ENCODE measurements around the gene ABHD17C. TPM values are rescaled to one million over a fixed set of nuclear protein-coding genes. Genes with fewer than 3 reads are reported as not detected.

ABHD17C gene
- total RNA-seq, 2 experiments from 2014 or later, result 0.47 to 0.70 TPM

GRCh38 chr15:80739919-80740318 is 44.8 kb downstream of the ABHD17C start:
- Histone ChIP-seq H3K79me2 (ENCODE audit: insufficient read depth, low read depth, low read length) (no peaks in the 10 kb centered on the region), H3K4me2 (ENCODE audit: low read length) (no peak overlapping the region), H4K20me1 (ENCODE audit: insufficient read depth, low read length) (no peaks in the 10 kb centered on the region)

DNA sequence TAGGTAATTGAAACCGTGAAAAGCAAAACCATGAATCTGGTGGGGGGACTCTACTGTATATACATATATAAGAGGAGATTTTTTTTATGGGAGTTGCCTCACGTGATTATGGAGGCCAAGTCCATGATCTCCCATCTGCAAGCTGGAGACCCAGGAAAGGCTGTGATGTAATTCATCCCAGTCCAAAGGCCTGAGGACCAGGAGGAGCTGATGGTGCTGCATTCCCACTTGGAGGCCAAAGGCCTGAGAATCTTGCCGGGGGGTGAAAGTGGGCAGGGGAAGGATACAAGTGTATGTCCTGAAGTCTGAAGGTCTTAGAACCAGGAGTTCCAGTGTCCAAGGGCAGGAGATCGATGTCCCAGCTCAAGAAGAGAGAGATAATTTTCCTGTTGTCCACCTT is 47.0 kb downstream of the ABHD17C start:
- no peaks in the 10 kb centered on the region for H4K20me1 ChIP-seq (ENCODE audit: insufficient read depth, low read length)
- intact Hi-C loops (cut with micrococcal nuclease; ENCODE audit: unreplicated experiment), result no loop called here
- TF ChIP-seq EZH2phosphoT487 (IDR thresholded peaks at IDR 0.05; ENCODE audit: borderline replicate concordance, low read depth, low read length) (no peak), CTCF (conservative IDR thresholded peaks at IDR 0.05; ENCODE audit: low read length) (no peak)
- no peak overlapping the region for H3K4me2 ChIP-seq (ENCODE audit: low read length)
- POLR2A ChIA-PET, result no interaction called here
- no peak overlapping the region for H3K4me3 ChIP-seq (ENCODE audit: low read depth, low read length, poor library complexity, severe bottlenecking)
- H3K4me1 ChIP-seq (ENCODE audit: insufficient read depth, low read length, poor library complexity, severe bottlenecking), result no peaks in the 10 kb centered on the region
- no peaks in the 10 kb centered on the region for H3K9me3 ChIP-seq (ENCODE audit: low read length)
- no peaks in the 10 kb centered on the region for H3K79me2 ChIP-seq (ENCODE audit: insufficient read depth, low read depth, low read length)
- no peaks in the 10 kb centered on the region for H3K9me2 ChIP-seq (ENCODE audit: insufficient read depth, low read length)
- BruUV-seq (replicated peaks), result no TSS peak
- H3K36me3 ChIP-seq (ENCODE audit: insufficient read depth, low read length), result no peaks in the 10 kb centered on the region
- no peak for DNase-seq (ENCODE audit: low spot score)
- CTCF ChIA-PET (ENCODE audit: unreplicated experiment), result no interaction called here
- H3K27ac ChIP-seq (ENCODE audit: low read depth, low read length, poor library complexity, severe bottlenecking), result no peak overlapping the region
- H2AFZ ChIP-seq (ENCODE audit: low read length), result no peak overlapping the region

More at GRCh38 chr15:80739919-80740318, 44.8 kb downstream of the ABHD17C start:
- no peak for DNase-seq (ENCODE audit: low spot score)
- H3K36me3 ChIP-seq (ENCODE audit: insufficient read depth, low read length), result no peaks in the 10 kb centered on the region
- CTCF ChIA-PET (ENCODE audit: unreplicated experiment), result no interaction called here
- H3K27ac ChIP-seq (ENCODE audit: low read depth, low read length, poor library complexity, severe bottlenecking), result no peak overlapping the region
- H3K9me3 ChIP-seq (ENCODE audit: low read length), result no peaks in the 10 kb centered on the region
- no peak for TF ChIP-seq EZH2phosphoT487 (IDR thresholded peaks at IDR 0.05; ENCODE audit: borderline replicate concordance, low read depth, low read length)
- no peak for TF ChIP-seq CTCF (conservative IDR thresholded peaks at IDR 0.05; ENCODE audit: low read length)
- H3K9me2 ChIP-seq (ENCODE audit: insufficient read depth, low read length), result no peaks in the 10 kb centered on the region
- no peak overlapping the region for H3K4me3 ChIP-seq (ENCODE audit: low read depth, low read length, poor library complexity, severe bottlenecking)
- H3K4me1 ChIP-seq (ENCODE audit: insufficient read depth, low read length, poor library complexity, severe bottlenecking), result no peaks in the 10 kb centered on the region
- POLR2A ChIA-PET, result no interaction called here
- BruUV-seq (replicated peaks), result no TSS peak
- no peak overlapping the region for H2AFZ ChIP-seq (ENCODE audit: low read length)
- intact Hi-C loops (cut with micrococcal nuclease; ENCODE audit: unreplicated experiment), result no loop called here

- no TSS peak for BruUV-seq (replicated peaks)
- Histone ChIP-seq H4K20me1 (ENCODE audit: insufficient read depth, low read length) (no peaks in the 10 kb centered on the region), H3K4me3 (ENCODE audit: low read depth, low read length, poor library complexity, severe bottlenecking) (no peak overlapping the region), H2AFZ (ENCODE audit: low read length) (no peak overlapping the region), H3K9me2 (ENCODE audit: insufficient read depth, low read length) (no peaks in the 10 kb centered on the region), H3K27ac (ENCODE audit: low read depth, low read length, poor library complexity, severe bottlenecking) (no peak overlapping the region), H3K79me2 (ENCODE audit: insufficient read depth, low read depth, low read length) (no peaks in the 10 kb centered on the region), H3K4me1 (ENCODE audit: insufficient read depth, low read length, poor library complexity, severe bottlenecking) (no peaks in the 10 kb centered on the region), H3K9me3 (ENCODE audit: low read length) (no peaks in the 10 kb centered on the region), H3K4me2 (ENCODE audit: low read length) (no peak overlapping the region), H3K36me3 (ENCODE audit: insufficient read depth, low read length) (no peaks in the 10 kb centered on the region)
- intact Hi-C loops (cut with micrococcal nuclease; ENCODE audit: unreplicated experiment), result no loop called here
- ChIA-PET POLR2A (interaction anchor here (0.7 kb wide), 1 partner anchor 339 kb away, joined by 3 read pairs; no protein-coding TSS in a partner anchor), CTCF (ENCODE audit: unreplicated experiment) (no interaction called here)
- DNase-seq (ENCODE audit: low spot score), result no peak
- TF ChIP-seq CTCF (conservative IDR thresholded peaks at IDR 0.05; ENCODE audit: low read length), result no peak
- no peak for TF ChIP-seq EZH2phosphoT487 (IDR thresholded peaks at IDR 0.05; ENCODE audit: borderline replicate concordance, low read depth, low read length)
These were observed 48.2 kb downstream of the ABHD17C start for GRCh38 chr15:80743189-80743833.
